Transverse colon (tissue), 4 donors: ENCODE measurements around the gene MESD. TPM values are rescaled to one million over a fixed set of nuclear protein-coding genes. Genes with fewer than 3 reads are reported as not detected.

Experiments
- DNase-seq: peaks from one replicate; pipeline ENCODE4 v3.0.0-alpha.2; 2019
- H3K27ac ChIP-seq, 4 donors: fragments of 200-600 bp; sonication (generic); 2 replicates each; pipeline ENCODE4 v1.5.1; 2016 to 2018; ENCODE audit warnings: inconsistent platforms in 4 of 4
- H3K27me3 ChIP-seq: fragments of 200-600 bp; sonication (generic); 2 replicates; pipeline ENCODE4 v1.5.1; 2017; ENCODE audit warnings: inconsistent platforms
- H3K36me3 ChIP-seq, 4 donors: fragments of 200-600 bp; sonication (generic); 2 replicates each; pipeline ENCODE4 v1.5.1; 2017 to 2019; ENCODE audit warnings: inconsistent platforms in 4 of 4
- H3K4me1 ChIP-seq, 4 donors: fragments of 200-600 bp; sonication (generic); 2 replicates each; pipeline ENCODE4 v1.5.1; 2017 to 2020; ENCODE audit warnings: inconsistent platforms in 4 of 4
- H3K4me3 ChIP-seq, 4 donors: fragments of 200-600 bp; sonication (generic); 1 replicate in 1 of 4; 2 replicates in 3 of 4; pipeline versions ENCODE4 v1.5.1 to v1.6.1; 2017 to 2019; ENCODE audit warnings: inconsistent platforms in 4 of 4
- H3K9me3 ChIP-seq, 2 donors: fragments of 200-600 bp; sonication (generic); 2 replicates each; pipeline ENCODE4 v1.5.1; 2017 to 2019; ENCODE audit warnings: inconsistent platforms in 2 of 2
- CTCF ChIP-seq, 5 experiments: fragments of 200-600 bp in 3 of 5; fragments of 450-650 bp in 2 of 5; sonication (generic) in 3 of 5; IDR thresholded peaks; 1 replicate in 2 of 5; 2 replicates in 3 of 5; pipeline ENCODE4 v1.5.1; 2016 to 2017; ENCODE audit warnings: antibody characterized with exemption in 5 of 5, inconsistent platforms in 3 of 5, mild to moderate bottlenecking in 2 of 5, moderate library complexity in 1 of 5
- EP300 ChIP-seq: sonication (generic); formaldehyde crosslinking; IDR thresholded peaks from one replicate; pipeline ENCODE4 v1.6.1; 2017; ENCODE audit warnings: antibody characterized with exemption, low read depth
- POLR2A ChIP-seq: fragments of 450-650 bp; IDR thresholded peaks from one replicate; pipeline ENCODE4 v1.6.1; 2016; ENCODE audit warnings: antibody characterized with exemption, mild to moderate bottlenecking, moderate library complexity
- POLR2AphosphoS5 ChIP-seq, 3 donors: sonication (generic); formaldehyde crosslinking; IDR thresholded peaks; one replicate each; pipeline ENCODE4 v1.6.1; 2016; ENCODE audit warnings: antibody characterized with exemption in 3 of 3
- WGBS, 2 donors: methylation state at CpG; one replicate each; pipeline ENCODE4 v1.1.5; 2018; ENCODE audit warnings: low coverage in 1 of 2; 5-methylcytosine and 5-hydroxymethylcytosine counted together
- in situ Hi-C, 4 donors: fragments of 200-750 bp; cut with MboI; loops; one replicate each; pipeline versions ENCODE4 v1.15.0 to v1.15.1; 2017; ENCODE audit warnings: low sequenced_read_pairs in 3 of 4, low pct_ligation_motif_present in 1 of 4, low pct_unique_long_range_greater_than_20kb in 1 of 4
- intact Hi-C: fragments of 100-400 bp; cut with DNase I; formaldehyde crosslinking; loops from one replicate; pipeline ENCODE4 v1.15.1; 2023; ENCODE audit warnings: low total_unique reads
- total RNA-seq, 4 donors: library from RNA; depleted of rRNA; stranded (reverse); fragments of >200 nt; gene quantifications; one replicate each; pipeline ENCODE4 v1.1.0, GENCODE V29; 2016

Gene MESD
- total RNA-seq, 4 donors from 2014 or later, result 15.8 to 39.3 (median 19.2) TPM

GRCh38 chr15:81002331-81003096 lies 12.9 kb upstream of the MESD start:
- intact Hi-C loops (no loop called here), in situ Hi-C loops (no loop called here)
- TF ChIP-seq CTCF (IDR thresholded peaks at IDR 0.05) (no peak), POLR2A (no peak), POLR2AphosphoS5 (IDR thresholded peaks at IDR 0.05) (no peak), EP300 (no peak)
- H3K36me3 ChIP-seq, result no peaks in the 10 kb centered on the region
- no peaks in the 10 kb centered on the region for H3K9me3 ChIP-seq
- peak; percentile 21 for DNase-seq
- peaks cover 0 to 60% (median 26%) of the 10 kb centered on the region in 4 donors for H3K4me1 ChIP-seq
- peak overlapping the region; percentile 74 to 97 (median 81) for H3K4me3 ChIP-seq
- no peaks in the 10 kb centered on the region for H3K27me3 ChIP-seq
- 93% methylated on average over 55 of the region's 89 CpGs; no CpG with 5 or more reads in 1 of the 2 donors for WGBS, 2 donors
- peak overlapping the region; percentile 93 to 99 (median 96) for H3K27ac ChIP-seq

- 1% methylated on average over 18 of the region's 42 CpGs; no CpG with 5 or more reads in 1 of the 2 donors for WGBS, 2 donors
- Histone ChIP-seq H3K36me3 (no peaks in the 10 kb centered on the region), H3K9me3 (no peaks in the 10 kb centered on the region), H3K4me3 (peak overlapping the region; percentile 74 to 97 (median 81)), H3K27me3 (no peaks in the 10 kb centered on the region), H3K27ac (peak overlapping the region; percentile 93 to 99 (median 96)), H3K4me1 (peaks cover 0 to 55% (median 24%) of the 10 kb centered on the region in 4 donors)
- DNase-seq, result no peak
- in situ Hi-C loops (no loop called here), intact Hi-C loops (no loop called here)
- TF ChIP-seq CTCF (IDR thresholded peaks at IDR 0.05) (no peak), POLR2AphosphoS5 (IDR thresholded peaks at IDR 0.05) (no peak), EP300 (no peak), POLR2A (no peak)
Observed at GRCh38 chr15:81002009-81002330, 12.4 kb upstream of the MESD start.

GRCh38 chr15:81001152-81002008 lies 11.8 kb upstream of the MESD start:
- no peak for TF ChIP-seq CTCF (IDR thresholded peaks at IDR 0.05)
- TF ChIP-seq POLR2A, result peak; percentile 24
- peak in 2 of 3 donors; percentile 27 to 55 for TF ChIP-seq POLR2AphosphoS5 (IDR thresholded peaks at IDR 0.05)
- intact Hi-C loops (no loop called here), in situ Hi-C loops (no loop called here)
- Histone ChIP-seq H3K27me3 (no peaks in the 10 kb centered on the region), H3K9me3 (peaks cover 0 to 2% of the 10 kb centered on the region in 2 donors), H3K27ac (peak overlapping the region; percentile 93 to 99 (median 96)), H3K4me1 (peaks cover 0 to 53% (median 24%) of the 10 kb centered on the region in 4 donors), H3K4me3 (peak overlapping the region; percentile 74 to 97 (median 81)), H3K36me3 (no peaks in the 10 kb centered on the region)
- WGBS, 2 donors, result 0% methylated on average over 87 of the region's 110 CpGs; no CpG with 5 or more reads in 1 of the 2 donors
- peak; percentile 73 for DNase-seq

- in situ Hi-C loops (no loop called here), intact Hi-C loops (no loop called here)
- peaks cover 0 to 4% of the 10 kb centered on the region in 2 donors for H3K9me3 ChIP-seq
- H3K36me3 ChIP-seq, result no peaks in the 10 kb centered on the region
- peak within 1 kb of the TSS; percentile 74 to 97 (median 81) for H3K4me3 ChIP-seq
- H3K4me1 ChIP-seq, result peaks cover 0 to 47% (median 24%) of the 10 kb centered on the region in 4 donors
- peak; percentile 94 for DNase-seq
- no peaks in the 10 kb centered on the region for H3K27me3 ChIP-seq
- WGBS, 2 donors, result 0 to 1% methylated on average over 2 to 52 of the region's 66 CpGs
- TF ChIP-seq EP300, result no peak
- peak; percentile 98 for TF ChIP-seq POLR2A
- peak; percentile 98 to 99 (median 98) for TF ChIP-seq POLR2AphosphoS5 (IDR thresholded peaks at IDR 0.05)
- TF ChIP-seq CTCF (IDR thresholded peaks at IDR 0.05), result no peak
- H3K27ac ChIP-seq, result peak within 1 kb of the TSS; percentile 93 to 99 (median 96)
Observed at GRCh38 chr15:81000624-81001151, 11.1 kb upstream of the MESD start, which contains the start of gene TLNRD1. TSS of gene TLNRD1 (plus strand) at chr15:81000923. CDS start at chr15:81002272, 1,349 bp downstream.
